ENCODE data around the gene PLD1.

Gene PLD1

GRCh38 chr3:171789759-171790505 lies 20.4 kb downstream of the PLD1 start:
- no peak for TF ChIP-seq CTCF (IDR thresholded peaks at IDR 0.05; ENCODE audit: borderline replicate concordance, insufficient read depth, low read depth, low read length)
- no peak overlapping the region for H3K4me3 ChIP-seq (ENCODE audit: low read depth, low read length)

DNA sequence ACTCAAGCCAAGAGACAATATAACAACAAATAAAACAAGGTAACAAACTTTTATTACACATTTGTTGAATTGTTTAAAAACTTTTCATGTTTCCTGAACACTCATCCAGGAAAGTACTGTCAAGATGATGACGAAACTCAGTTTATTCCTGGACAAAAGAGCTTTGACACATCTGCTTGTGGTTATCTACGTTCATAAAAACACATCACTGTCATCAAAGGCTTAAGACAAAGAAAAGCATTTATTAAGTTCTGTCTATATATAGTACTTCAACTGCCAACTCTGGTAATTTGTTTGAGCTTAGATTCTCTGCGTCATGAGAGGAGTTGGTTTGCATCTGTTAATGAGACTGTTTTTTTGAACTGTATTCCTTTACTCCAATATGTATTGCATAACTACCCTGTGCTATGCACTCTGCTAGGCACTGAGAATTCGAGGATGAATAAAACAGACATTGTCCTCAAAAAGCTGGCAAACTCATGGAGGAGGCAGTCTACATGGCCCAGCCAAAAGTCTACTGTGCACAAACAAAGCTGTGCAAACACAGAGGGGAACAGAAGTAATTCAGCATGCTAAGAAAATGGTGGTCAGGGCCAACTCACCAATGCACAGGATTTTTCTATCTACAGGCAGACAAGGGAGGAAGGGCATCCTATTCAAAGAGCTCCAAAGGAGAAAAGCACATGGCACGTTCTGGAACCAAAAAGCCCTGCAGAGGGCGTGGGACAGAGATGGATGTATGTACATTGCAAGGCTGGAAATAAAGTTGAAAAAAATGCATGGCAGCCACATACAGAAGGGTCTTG lies 21.5 kb downstream of the PLD1 start:
- no peak overlapping the region for H3K4me3 ChIP-seq (ENCODE audit: low read depth, low read length)
- no peak for TF ChIP-seq CTCF (IDR thresholded peaks at IDR 0.05; ENCODE audit: borderline replicate concordance, insufficient read depth, low read depth, low read length)

GRCh38 chr3:171786997-171787396 lies 23.3 kb downstream of the PLD1 start:
- no peak overlapping the region for H3K4me3 ChIP-seq (ENCODE audit: low read depth, low read length)
- no peak for TF ChIP-seq CTCF (IDR thresholded peaks at IDR 0.05; ENCODE audit: borderline replicate concordance, insufficient read depth, low read depth, low read length)

DNA sequence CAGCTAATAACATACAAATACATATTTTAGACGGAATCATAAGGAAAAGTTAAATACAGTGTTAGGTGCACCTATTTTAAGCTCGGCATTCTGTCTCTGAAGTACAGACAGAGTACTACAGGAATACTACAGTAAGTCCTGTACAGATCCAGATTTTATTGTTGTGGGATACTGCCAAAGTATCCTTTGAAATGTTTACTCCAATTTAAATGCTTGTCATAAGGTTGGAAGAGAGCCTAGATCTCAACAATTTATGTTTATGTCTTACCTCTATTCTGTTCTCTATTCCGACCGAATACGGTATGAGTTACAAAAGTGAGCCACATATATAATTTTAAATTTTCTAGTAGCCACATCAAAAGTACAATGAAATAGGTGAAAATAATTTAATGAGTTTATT lies 25.3 kb downstream of the PLD1 start:
- no peak for TF ChIP-seq CTCF (IDR thresholded peaks at IDR 0.05; ENCODE audit: borderline replicate concordance, insufficient read depth, low read depth, low read length)
- no peak overlapping the region for H3K4me3 ChIP-seq (ENCODE audit: low read depth, low read length)

- H3K4me3 ChIP-seq (ENCODE audit: low read depth, low read length) = no peak overlapping the region
- no peak for TF ChIP-seq CTCF (IDR thresholded peaks at IDR 0.05; ENCODE audit: borderline replicate concordance, insufficient read depth, low read depth, low read length)
These were observed 25.9 kb downstream of the PLD1 start for GRCh38 chr3:171784387-171784786.

- TF ChIP-seq CTCF (IDR thresholded peaks at IDR 0.05; ENCODE audit: borderline replicate concordance, insufficient read depth, low read depth, low read length) = no peak
- no peak overlapping the region for H3K4me3 ChIP-seq (ENCODE audit: low read depth, low read length)
These were observed 26.7 kb downstream of the PLD1 start for GRCh38 chr3:171783626-171784025.

DNA sequence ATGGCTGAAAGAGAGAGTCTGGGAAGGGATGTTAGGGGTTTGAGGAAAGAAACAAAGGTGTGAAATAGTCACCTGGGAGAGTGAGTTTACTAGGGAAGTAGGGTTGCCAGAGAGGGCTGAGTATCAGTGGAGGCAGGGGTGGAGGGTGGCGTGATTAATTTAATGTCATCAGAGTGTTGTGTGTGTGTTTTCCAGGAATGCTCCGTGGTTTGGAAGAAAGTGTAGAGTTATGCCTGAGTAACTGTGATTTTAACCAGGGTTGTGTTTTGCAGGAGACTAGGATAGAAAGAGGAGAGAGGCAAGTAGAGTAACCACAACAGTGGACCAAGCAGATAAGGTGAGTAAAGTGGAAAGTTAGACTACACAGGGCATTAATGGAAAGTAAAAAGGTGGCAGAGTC lies 27.2 kb downstream of the PLD1 start:
- no peak overlapping the region for H3K4me3 ChIP-seq (ENCODE audit: low read depth, low read length)
- TF ChIP-seq CTCF (IDR thresholded peaks at IDR 0.05; ENCODE audit: borderline replicate concordance, insufficient read depth, low read depth, low read length) = no peak

Measured in GM12875 (cell line).